GM12878 (cell line): Measurements from ENCODE around the gene HMBS. TPM values are rescaled to one million over a fixed set of nuclear protein-coding genes. Genes with fewer than 3 reads are reported as not detected.

ENCODE experiments used
- ATAC-seq: fragments of 200-7000 bp; cut with Tn5 transposase; 3 replicates; pipeline ENCODE4 v1.9.1; 2020; ENCODE audit warnings: mild to moderate bottlenecking, moderate library complexity
- BruUV-seq: library from RNA; stranded (reverse); fragments of 400-500 nt; replicated peaks from 2 replicates; lab custom pipeline; 2021; lab: Mats Ljungman, UMichigan
- CTCF ChIA-PET: fragments of 300-600 bp; sonication (Branson Sonifier 250); formaldehyde crosslinking; extraction: SDS; loops from one replicate; lab custom pipeline; 2021; ENCODE audit warnings: inconsistent platforms; lab: Yijun Ruan, JAX
- POLR2A ChIA-PET: fragments of 350-600 bp; formaldehyde crosslinking; extraction: SDS; loops from one replicate; lab custom pipeline; 2021; ENCODE audit warnings: inconsistent platforms; lab: Charles Lee
- RAD21 ChIA-PET: fragments of 300-600 bp; sonication (Branson Sonifier 250); formaldehyde crosslinking; loops from one replicate; lab custom pipeline; 2023; ENCODE audit warnings: antibody characterized with exemption; ENCODE audit not compliant: unreplicated experiment; lab: Charles Lee
- SMC1A ChIA-PET: fragments of 300-600 bp; sonication (Branson Sonifier 250); formaldehyde crosslinking; loops from one replicate; lab custom pipeline; 2023; ENCODE audit not compliant: unreplicated experiment, uncharacterized antibody; lab: Charles Lee
- DNase-seq: peaks from one replicate; pipeline ENCODE4 v3.0.0-alpha.2; 2011; ENCODE audit warnings: low read depth, low spot score
- FAIRE-seq: peaks from 3 replicates; lab custom pipeline; 2011; peaks lifted over from hg19 to GRCh38; lab: Jason Lieb, UNC
- H2AFZ ChIP-seq: 2 replicates; pipeline ENCODE4 v1.6.0; 2011; ENCODE audit warnings: low read depth, low read length, control low read depth; ENCODE audit not compliant: control insufficient read depth
- H3K27ac ChIP-seq: 2 replicates; pipeline ENCODE4 v1.5.1; 2011; ENCODE audit warnings: control low read depth; ENCODE audit not compliant: control insufficient read depth, insufficient read depth
- H3K27me3 ChIP-seq, 2 experiments: replicated peaks in 1 of 2; 2 replicates each; pipeline versions ENCODE4 v1.6.0 to v1.6.1; 2011; ENCODE audit warnings: low read length in 1 of 2; ENCODE audit not compliant: control insufficient read depth in 2 of 2, insufficient read depth in 2 of 2
- H3K36me3 ChIP-seq, 2 experiments: 2 replicates each; pipeline ENCODE4 v1.5.1; 2011; ENCODE audit warnings: low read length in 1 of 2; ENCODE audit not compliant: control insufficient read depth in 2 of 2, insufficient read depth in 2 of 2
- H3K4me1 ChIP-seq: 2 replicates; pipeline ENCODE4 v1.6.1; 2011; ENCODE audit warnings: mild to moderate bottlenecking, low read length, moderate library complexity, mixed read lengths; ENCODE audit not compliant: control insufficient read depth, insufficient read depth
- H3K4me2 ChIP-seq: 2 replicates; pipeline ENCODE4 v1.6.0; 2011; ENCODE audit warnings: control low read depth; ENCODE audit not compliant: control insufficient read depth, insufficient read depth
- H3K4me3 ChIP-seq: fragments of 200-600 bp; sonication (generic); 2 replicates; pipeline ENCODE4 v1.5.1; 2016
- H3K79me2 ChIP-seq: 2 replicates; pipeline ENCODE4 v1.6.0; 2011; ENCODE audit warnings: low read length; ENCODE audit not compliant: control insufficient read depth, insufficient read depth
- H3K9ac ChIP-seq: 2 replicates; pipeline ENCODE4 v1.8.0; 2011; ENCODE audit warnings: low read length, control low read depth, mixed read lengths; ENCODE audit not compliant: control insufficient read depth, insufficient read depth
- H3K9me3 ChIP-seq: replicated peaks from 3 replicates; pipeline ENCODE4 v1.5.1; 2011; ENCODE audit warnings: mild to moderate bottlenecking, low read length; ENCODE audit not compliant: control insufficient read depth, insufficient read depth
- H4K20me1 ChIP-seq: 2 replicates; pipeline ENCODE4 v1.6.0; 2011; ENCODE audit not compliant: control insufficient read depth, insufficient read depth
- EED ChIP-seq: sonication (generic); IDR thresholded peaks from 2 replicates; pipeline ENCODE4 v1.6.1; 2016; ENCODE audit warnings: antibody characterized with exemption, low read depth
- HDGF ChIP-seq: fragments of 450-650 bp; IDR thresholded peaks from 2 replicates; pipeline ENCODE4 v1.6.1; 2016; ENCODE audit warnings: antibody characterized with exemption
- KAT2A ChIP-seq: conservative IDR thresholded peaks from 2 replicates; pipeline ENCODE4 v1.6.1; 2011; ENCODE audit warnings: low read depth, low read length; ENCODE audit not compliant: control insufficient read depth
- RB1 ChIP-seq: fragments of 450-650 bp; formaldehyde crosslinking; IDR thresholded peaks from 2 replicates; pipeline ENCODE4 v1.6.1; 2017; ENCODE audit warnings: mild to moderate bottlenecking, borderline replicate concordance
- SMAD5 ChIP-seq: IDR thresholded peaks from 2 replicates; pipeline ENCODE4 v1.6.1; 2016; ENCODE audit warnings: antibody characterized with exemption, low read depth
- SMARCA5 ChIP-seq: fragments of 450-650 bp; IDR thresholded peaks from 2 replicates; pipeline ENCODE4 v1.6.1; 2017; ENCODE audit warnings: mild to moderate bottlenecking
- STAT1 ChIP-seq: fragments of 450-650 bp; conservative IDR thresholded peaks from 2 replicates; pipeline ENCODE4 v1.6.1; 2014; ENCODE audit warnings: antibody characterized with exemption, mild to moderate bottlenecking
- TBL1XR1 ChIP-seq: IDR thresholded peaks from 2 replicates; pipeline ENCODE4 v1.6.1; 2012; ENCODE audit warnings: low read depth, low read length, improper control_type of control experiment
- ZBTB40 ChIP-seq: fragments of 450-650 bp; IDR thresholded peaks from 2 replicates; pipeline ENCODE4 v1.6.1; 2016; ENCODE audit warnings: mild to moderate bottlenecking, moderate library complexity, borderline replicate concordance
- WGBS: methylation state at CpG from one replicate; pipeline ENCODE4 v1.1.6; 2016; ENCODE audit warnings: low lambda C conversion rate; ENCODE audit not compliant: insufficient replicate concordance, insufficient coverage; ENCODE audit errors: missing lambda C conversion rate; 5-methylcytosine and 5-hydroxymethylcytosine counted together
- in situ Hi-C: fragments of 300-500 bp; cut with MboI; formaldehyde crosslinking; loops from 9 replicates; pipeline ENCODE4 v1.14.3; 2018; ENCODE audit warnings: mixed read lengths
- intact Hi-C: fragments of 100-400 bp; cut with micrococcal nuclease; formaldehyde crosslinking; loops from one replicate; pipeline ENCODE4 v1.14.2; 2022; ENCODE audit not compliant: unreplicated experiment
- polyA plus RNA-seq, 11 experiments: library from polyadenylated mRNA; depleted of rRNA in 4 of 11; unstranded in 6 of 11; stranded (reverse) in 5 of 11; fragments of >200 nt; fragmentation: Nextera tagmentation in 4 of 11; fragmentation: Illumina TruSeq in 1 of 11; extraction: Ambion mirVana in 4 of 11; extraction: Trizol in 1 of 11; gene quantifications; 1 replicate in 1 of 11; 2 replicates in 10 of 11; pipeline versions ENCODE4 v1.2.1 to v1.2.3, GENCODE V29; 2011 to 2016; ENCODE audit warnings: inconsistent platforms in 2 of 11, missing spikeins in 2 of 11, low read depth in 1 of 11
- total RNA-seq, 4 experiments: library from RNA; depleted of rRNA in 3 of 4; stranded (reverse); fragments of >200 nt in 3 of 4; fragmentation: Illumina TruSeq in 1 of 4; extraction: Trizol in 1 of 4; gene quantifications; 2 replicates each; pipeline versions ENCODE4 v1.2.1 to v1.2.3, GENCODE V29; 2013 to 2021
- TF ChIP-seq, protein P1 (sequence below): fragments of 450-650 bp; IDR thresholded peaks from 2 replicates; pipeline ENCODE4 v1.6.1; 2018; ENCODE audit warnings: mild to moderate bottlenecking, low read depth, moderate library complexity; ENCODE audit not compliant: partially characterized antibody

HMBS gene
- total and polyA plus RNA-seq, 10 of the 15 experiments (the other 5 are each of a cell fraction or from before 2014, with no cell fraction given), result 17.7 to 96.7 (median 49.7) TPM

DNA sequence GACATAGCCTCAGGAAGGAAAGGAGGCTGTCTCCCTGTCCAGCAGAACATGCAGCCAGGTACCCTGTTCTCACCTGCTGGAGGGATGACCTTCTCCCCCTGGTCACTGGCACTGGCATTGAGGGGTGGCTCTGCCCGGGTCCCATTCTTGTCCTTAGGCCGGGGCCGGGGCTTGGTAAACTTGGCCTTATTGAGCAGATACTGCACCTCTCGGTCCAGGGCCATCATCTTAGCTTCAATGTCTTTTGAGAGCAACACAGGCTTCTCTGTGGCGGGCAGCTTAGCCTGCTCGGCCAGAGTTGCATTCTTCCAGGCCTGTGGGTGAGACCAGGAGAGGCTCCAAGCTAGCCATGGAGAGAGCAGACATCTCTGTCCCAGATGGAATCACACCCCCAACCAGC is 38.2 kb upstream of the HMBS start:
- Histone ChIP-seq H3K9me3 (no peaks in the 10 kb centered on the region), H4K20me1 (no peaks in the 10 kb centered on the region), H3K9ac (no peak overlapping the region), H3K4me3 (no peak overlapping the region), H2AFZ (no peak overlapping the region), H3K27me3 (no peaks in the 10 kb centered on the region), H3K4me1 (peaks cover 9% of the 10 kb centered on the region; the same call in 1 of the 2 replicates), H3K36me3 (peaks cover 40% of the 10 kb centered on the region in 2 experiments), H3K27ac (no peak overlapping the region), H3K4me2 (no peak overlapping the region), H3K79me2 (peaks cover 6% of the 10 kb centered on the region)
- in situ Hi-C loops, result no loop called here
- WGBS, result over 99% methylated on average over 6 of the region's 6 CpGs
- no TSS peak for BruUV-seq
- intact Hi-C loops, result no loop called here
- DNase-seq (no peak), FAIRE-seq (no peak), ATAC-seq (no peak)
- ChIA-PET POLR2A (interaction anchor here (0.5 to 2.5 kb wide), 2 partner anchors 9 to 286 kb away, joined by 4 to 10 read pairs; no protein-coding TSS in a partner anchor), CTCF (interaction anchor here (1.0 kb wide), 1 partner anchor 14 kb away, joined by 4 read pairs; no protein-coding TSS in a partner anchor), RAD21 (interaction anchor here (1.5 kb wide), 1 partner anchor 177 kb away, joined by 3 read pairs; no protein-coding TSS in a partner anchor), SMC1A (no interaction called here)
- TF ChIP-seq STAT1, result no peak
- TF ChIP-seq RB1, result no peak
- TF ChIP-seq TBL1XR1, result no peak
- TF ChIP-seq HDGF, result no peak
- no peak for TF ChIP-seq EED
- TF ChIP-seq SMAD5, result no peak
- TF ChIP-seq ZBTB40, result no peak
- TF ChIP-seq, protein P1, sequence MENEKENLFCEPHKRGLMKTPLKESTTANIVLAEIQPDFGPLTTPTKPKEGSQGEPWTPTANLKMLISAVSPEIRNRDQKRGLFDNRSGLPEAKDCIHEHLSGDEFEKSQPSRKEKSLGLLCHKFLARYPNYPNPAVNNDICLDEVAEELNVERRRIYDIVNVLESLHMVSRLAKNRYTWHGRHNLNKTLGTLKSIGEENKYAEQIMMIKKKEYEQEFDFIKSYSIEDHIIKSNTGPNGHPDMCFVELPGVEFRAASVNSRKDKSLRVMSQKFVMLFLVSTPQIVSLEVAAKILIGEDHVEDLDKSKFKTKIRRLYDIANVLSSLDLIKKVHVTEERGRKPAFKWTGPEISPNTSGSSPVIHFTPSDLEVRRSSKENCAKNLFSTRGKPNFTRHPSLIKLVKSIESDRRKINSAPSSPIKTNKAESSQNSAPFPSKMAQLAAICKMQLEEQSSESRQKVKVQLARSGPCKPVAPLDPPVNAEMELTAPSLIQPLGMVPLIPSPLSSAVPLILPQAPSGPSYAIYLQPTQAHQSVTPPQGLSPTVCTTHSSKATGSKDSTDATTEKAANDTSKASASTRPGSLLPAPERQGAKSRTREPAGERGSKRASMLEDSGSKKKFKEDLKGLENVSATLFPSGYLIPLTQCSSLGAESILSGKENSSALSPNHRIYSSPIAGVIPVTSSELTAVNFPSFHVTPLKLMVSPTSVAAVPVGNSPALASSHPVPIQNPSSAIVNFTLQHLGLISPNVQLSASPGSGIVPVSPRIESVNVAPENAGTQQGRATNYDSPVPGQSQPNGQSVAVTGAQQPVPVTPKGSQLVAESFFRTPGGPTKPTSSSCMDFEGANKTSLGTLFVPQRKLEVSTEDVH, result no peak
- TF ChIP-seq KAT2A, result no peak
- TF ChIP-seq SMARCA5, result no peak
